NCI-H2171 (cell line): Measurements from ENCODE around the gene RFWD3.
"Not testable (repeated sequence)": the region's sequence is repeated elsewhere in the genome, so short reads cannot be mapped to it uniquely, and the experiment has no call there.

Experiments used
- DNase-seq: peaks from one replicate; lab custom pipeline; 2025; lab: John Stamatoyannopoulos, UW

The RFWD3 gene

GRCh38 chr16:74666010-74666421 lies 661 bp downstream of the RFWD3 start:
- DNase-seq, result no peak

- no peak for DNase-seq
These were observed 5.6 kb downstream of the RFWD3 start for GRCh38 chr16:74661064-74661463.

GRCh38 chr16:74660383-74660782 lies 6.3 kb downstream of the RFWD3 start:
- no peak for DNase-seq

GRCh38 chr16:74659041-74659440 lies 7.6 kb downstream of the RFWD3 start:
- no peak for DNase-seq

- no peak for DNase-seq
These were observed 8.6 kb downstream of the RFWD3 start for GRCh38 chr16:74657870-74658642.

GRCh38 chr16:74654536-74655050 lies 12.1 kb downstream of the RFWD3 start:
- DNase-seq, result no peak

GRCh38 chr16:74652883-74653282 lies 13.8 kb downstream of the RFWD3 start:
- not testable (repeated sequence) for DNase-seq

- DNase-seq, result no peak
These were observed 14.4 kb downstream of the RFWD3 start for GRCh38 chr16:74652249-74652648.

- no peak for DNase-seq
These were observed 14.8 kb downstream of the RFWD3 start for GRCh38 chr16:74651841-74652240.

GRCh38 chr16:74650966-74651567 lies 15.6 kb downstream of the RFWD3 start:
- DNase-seq, result no peak

- no peak for DNase-seq
These were observed 16.7 kb downstream of the RFWD3 start for GRCh38 chr16:74649839-74650504.

- DNase-seq, result no peak
These were observed 24.7 kb downstream of the RFWD3 start for GRCh38 chr16:74641969-74642368.

- no peak for DNase-seq
These were observed 28.8 kb downstream of the RFWD3 start for GRCh38 chr16:74637742-74638453.

- DNase-seq, result no peak
These were observed 31.4 kb downstream of the RFWD3 start for GRCh38 chr16:74635303-74635702.

- DNase-seq, result no peak
These were observed 33.0 kb downstream of the RFWD3 start for GRCh38 chr16:74633686-74634085.

- no peak for DNase-seq
These were observed 39.0 kb downstream of the RFWD3 start for GRCh38 chr16:74627506-74628220.

GRCh38 chr16:74626741-74627416 lies 39.8 kb downstream of the RFWD3 start:
- no peak for DNase-seq

GRCh38 chr16:74625500-74626350 lies 41.0 kb downstream of the RFWD3 start:
- DNase-seq, result no peak

- DNase-seq, result no peak
These were observed 42.8 kb downstream of the RFWD3 start for GRCh38 chr16:74623839-74624235.

GRCh38 chr16:74623214-74623838 lies 43.4 kb downstream of the RFWD3 start:
- no peak for DNase-seq
